Progenitor cell of endocrine pancreas (in vitro differentiated cells): Measurements from ENCODE around the gene SORL1. TPM values are rescaled to one million over a fixed set of nuclear protein-coding genes. Genes with fewer than 3 reads are reported as not detected.

ENCODE experiments used
- DNase-seq: peaks from one replicate; pipeline ENCODE4 v3.0.0; 2021; ENCODE audit warnings: low spot score; ENCODE audit not compliant: unreplicated experiment
- H3K27ac Mint-ChIP-seq: 2 replicates; pipeline ENCODE4 v1.8.0; 2021; ENCODE audit warnings: mild to moderate bottlenecking, moderate library complexity, mixed read lengths
- H3K27me3 Mint-ChIP-seq: 2 replicates; pipeline ENCODE4 v1.8.0; 2021; ENCODE audit warnings: mixed read lengths
- H3K36me3 Mint-ChIP-seq: 2 replicates; pipeline ENCODE4 v1.8.0; 2022; ENCODE audit warnings: mixed read lengths; ENCODE audit not compliant: insufficient read depth
- H3K4me1 Mint-ChIP-seq: 2 replicates; pipeline ENCODE4 v1.8.0; 2021; ENCODE audit warnings: low read depth, mixed read lengths
- H3K4me3 Mint-ChIP-seq: 2 replicates; pipeline ENCODE4 v1.8.0; 2021; ENCODE audit warnings: low read depth, mild to moderate bottlenecking, moderate library complexity, mixed read lengths
- H3K9me3 Mint-ChIP-seq: 2 replicates; pipeline ENCODE4 v1.8.0; 2021; ENCODE audit warnings: low read depth, mixed read lengths
- CTCF ChIP-seq: fragments of 200-600 bp; sonication (generic); IDR thresholded peaks from one replicate; pipeline ENCODE4 v1.5.0; 2021; ENCODE audit warnings: antibody characterized with exemption, mild to moderate bottlenecking; ENCODE audit not compliant: unreplicated experiment
- total RNA-seq: library from RNA; stranded (reverse); gene quantifications from 2 replicates; pipeline ENCODE4 v1.2.1, GENCODE V29; 2021

SORL1 gene
- total RNA-seq, 1 donor from 2014 or later = 31.8 TPM

- H3K4me1 Mint-ChIP-seq = peaks cover 33% of the 10 kb centered on the region
- H3K27ac Mint-ChIP-seq = no peak overlapping the region
- no peak for TF ChIP-seq CTCF
- no peaks in the 10 kb centered on the region for H3K9me3 Mint-ChIP-seq
- DNase-seq = no peak
- peaks cover 4% of the 10 kb centered on the region for H3K27me3 Mint-ChIP-seq
- H3K36me3 Mint-ChIP-seq = no peaks in the 10 kb centered on the region
- H3K4me3 Mint-ChIP-seq = no peak overlapping the region
These were observed 218.2 kb downstream of the SORL1 start for GRCh38 chr11:121670266-121670665.

- Mint-ChIP-seq H3K36me3 (no peaks in the 10 kb centered on the region), H3K9me3 (no peaks in the 10 kb centered on the region), H3K27me3 (peaks cover 4% of the 10 kb centered on the region), H3K4me3 (no peak overlapping the region), H3K4me1 (peaks cover 33% of the 10 kb centered on the region), H3K27ac (peak overlapping the region; percentile 57)
- no peak for TF ChIP-seq CTCF
- DNase-seq = no peak
These were observed 218.7 kb downstream of the SORL1 start for GRCh38 chr11:121670805-121671282.

DNA sequence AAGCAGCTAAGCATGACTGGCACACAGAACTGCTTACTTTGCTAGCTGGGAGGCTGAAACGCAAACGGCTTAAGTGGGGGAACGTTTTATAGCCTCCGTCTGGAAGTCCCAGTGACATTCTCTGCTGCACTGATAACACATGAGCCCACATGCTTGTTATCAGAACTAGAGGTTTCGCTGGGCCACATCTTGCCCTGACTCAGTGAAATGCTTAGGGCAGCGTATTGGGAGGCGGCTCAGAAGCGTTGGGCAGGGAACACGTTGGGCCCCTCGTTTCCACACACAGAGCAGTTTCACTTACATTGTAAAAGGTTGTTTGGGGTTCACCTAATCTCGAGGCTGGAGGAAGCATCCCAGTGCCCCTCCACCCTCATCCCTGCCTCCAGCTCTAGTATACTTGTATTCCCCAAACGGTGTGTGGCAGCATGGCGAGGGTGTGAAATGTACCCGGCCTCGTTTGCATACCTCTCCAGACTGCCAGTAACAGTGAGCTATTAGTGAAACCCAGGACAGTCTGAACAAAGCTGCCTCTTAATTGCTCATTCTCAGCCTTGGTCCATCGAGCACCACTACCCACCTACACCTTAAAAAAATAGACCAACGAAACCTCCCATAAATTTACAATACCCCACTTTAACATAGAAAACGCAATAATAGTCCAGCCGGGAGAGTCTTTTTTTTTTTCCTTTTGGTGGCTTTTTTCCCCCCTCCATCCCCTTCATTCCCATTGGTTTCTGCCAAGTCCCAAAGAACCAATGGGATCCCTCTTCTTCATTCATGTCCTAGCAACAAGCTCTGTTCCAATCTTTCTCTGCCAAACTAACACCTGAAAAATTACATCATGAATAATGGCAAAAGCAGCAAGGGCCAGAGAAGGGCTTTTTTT is 219.4 kb downstream of the SORL1 start:
- DNase-seq = no peak
- no peak for TF ChIP-seq CTCF
- Mint-ChIP-seq H3K27me3 (peaks cover 4% of the 10 kb centered on the region), H3K4me1 (peaks cover 33% of the 10 kb centered on the region), H3K36me3 (no peaks in the 10 kb centered on the region), H3K4me3 (no peak overlapping the region), H3K27ac (peak overlapping the region; percentile 87), H3K9me3 (no peaks in the 10 kb centered on the region)

DNA sequence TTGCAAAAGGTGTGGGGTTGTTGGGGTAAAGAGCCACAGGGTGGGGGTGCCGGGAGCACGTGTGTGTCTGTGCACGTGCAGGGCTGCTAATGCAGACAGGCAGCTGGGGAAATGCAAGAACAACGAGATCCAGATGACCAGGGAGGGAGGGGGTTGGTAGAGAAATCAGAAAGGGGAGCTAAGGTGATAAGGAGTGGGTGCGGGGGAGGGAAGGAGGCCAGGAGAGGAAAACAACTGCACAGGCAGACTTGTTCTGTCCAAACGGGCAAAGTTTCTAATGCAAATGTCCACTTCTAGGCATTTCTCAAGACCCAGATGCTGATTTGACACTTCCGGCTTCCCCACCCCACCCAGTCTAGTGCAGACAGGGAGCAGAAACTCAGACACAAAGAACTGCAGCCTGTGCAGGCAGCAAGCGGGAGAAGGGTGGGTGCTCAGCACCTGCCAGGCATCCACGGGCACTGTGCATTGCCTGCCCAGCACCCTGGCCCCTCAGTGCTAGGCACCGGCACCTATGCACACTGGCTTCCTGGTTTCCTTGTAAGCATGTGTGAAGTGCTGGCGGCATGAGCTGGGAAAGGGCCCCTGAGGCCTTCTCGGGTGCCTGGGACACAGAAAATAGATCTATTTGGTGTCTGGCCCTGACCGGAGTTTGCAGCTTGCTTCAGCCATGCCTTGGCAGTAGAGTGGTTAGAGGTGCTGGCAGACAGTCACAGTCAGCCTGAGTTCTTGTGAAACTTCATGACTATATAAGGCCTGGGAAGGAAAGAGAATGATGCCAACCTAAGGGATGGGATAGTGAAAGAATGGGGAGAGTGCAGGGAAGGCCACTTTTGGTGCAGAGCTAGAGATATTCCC is 220.7 kb downstream of the SORL1 start:
- no peak for TF ChIP-seq CTCF
- H3K9me3 Mint-ChIP-seq = no peaks in the 10 kb centered on the region
- no peak for DNase-seq
- H3K36me3 Mint-ChIP-seq = no peaks in the 10 kb centered on the region
- H3K4me3 Mint-ChIP-seq = no peak overlapping the region
- H3K27ac Mint-ChIP-seq = no peak overlapping the region
- peaks cover 4% of the 10 kb centered on the region for H3K27me3 Mint-ChIP-seq
- peaks cover 33% of the 10 kb centered on the region for H3K4me1 Mint-ChIP-seq

GRCh38 chr11:121681550-121682268 is 229.6 kb downstream of the SORL1 start:
- H3K4me1 Mint-ChIP-seq = no peaks in the 10 kb centered on the region
- no peak for DNase-seq
- TF ChIP-seq CTCF = no peak
- H3K4me3 Mint-ChIP-seq = no peak overlapping the region
- no peak overlapping the region for H3K27ac Mint-ChIP-seq
- H3K9me3 Mint-ChIP-seq = no peaks in the 10 kb centered on the region
- no peaks in the 10 kb centered on the region for H3K27me3 Mint-ChIP-seq
- H3K36me3 Mint-ChIP-seq = no peaks in the 10 kb centered on the region
